HCT116 (cell line): ENCODE data around the gene USP7. TPM values are rescaled to one million over a fixed set of nuclear protein-coding genes. Genes with fewer than 3 reads are reported as not detected.

Experiments used
- ATAC-seq: fragments of 200-7000 bp; cut with Tn5 transposase; 2 replicates; pipeline ENCODE4 v1.9.1; 2020; ENCODE audit warnings: mild to moderate bottlenecking, moderate library complexity
- BruUV-seq: library from RNA; stranded (reverse); fragments of 400-500 nt; replicated peaks from 2 replicates; lab custom pipeline; 2021; lab: Mats Ljungman, UMichigan
- CTCF ChIA-PET: fragments of 300-600 bp; sonication (Branson Sonifier 250); formaldehyde crosslinking; loops from one replicate; lab custom pipeline; 2021; ENCODE audit warnings: antibody characterized with exemption; lab: Charles Lee
- POLR2A ChIA-PET: fragments of 300-600, 350-600 bp; sonication (Branson Sonifier 250); formaldehyde crosslinking; loops from one replicate; lab custom pipeline; 2021; ENCODE audit warnings: antibody characterized with exemption; lab: Charles Lee
- RAD21 ChIA-PET, 2 experiments: fragments of 300-600 bp; sonication (Branson Sonifier 250); formaldehyde crosslinking; loops; one replicate each; lab custom pipeline; 2023; ENCODE audit warnings: low total read pairs in 2 of 2; ENCODE audit not compliant: uncharacterized antibody in 2 of 2, unreplicated experiment in 2 of 2, low non-redundant PET in 1 of 2; lab: Charles Lee
- DNase-seq: peaks from one replicate; pipeline ENCODE4 v3.0.0-alpha.2; 2010; ENCODE audit warnings: low read depth, low spot score
- H2AFZ ChIP-seq: fragments of 200-600 bp; shearing (Covaris generic), sonication (generic); 2 replicates; pipeline ENCODE4 v1.6.1; 2017; ENCODE audit warnings: low read depth, mixed run types, mixed read lengths, antibody characterized with exemption, low read length; ENCODE audit not compliant: poor library complexity, severe bottlenecking
- H3K27ac ChIP-seq: 2 replicates; pipeline ENCODE4 v1.5.1; 2012; ENCODE audit warnings: low read depth, low read length
- H3K27me3 ChIP-seq: fragments of 200-600 bp; sonication (generic); 2 replicates; pipeline ENCODE4 v1.6.1; 2016; ENCODE audit warnings: mixed run types, low read length, mixed read lengths; ENCODE audit not compliant: insufficient read depth
- H3K36me3 ChIP-seq, 2 experiments: fragments of 200-500 bp in 1 of 2; fragments of 200-600 bp in 1 of 2; sonication (Bioruptor generic) in 1 of 2; sonication (generic) in 1 of 2; 2 replicates each; pipeline versions ENCODE4 v1.5.1 to v1.6.1; 2014 to 2016; ENCODE audit warnings: low read length in 2 of 2, inconsistent platforms in 1 of 2, mixed read lengths in 1 of 2, mixed run types in 1 of 2; ENCODE audit not compliant: insufficient read depth in 2 of 2, control insufficient read depth in 1 of 2
- H3K4me1 ChIP-seq, 2 experiments: fragments of 200-600 bp in 1 of 2; sonication (generic) in 1 of 2; 2 replicates each; pipeline versions ENCODE4 v1.5.1 to v1.6.1; 2012 to 2017; ENCODE audit warnings: low read length in 2 of 2, inconsistent platforms in 1 of 2, mild to moderate bottlenecking in 1 of 2, mixed read lengths in 1 of 2, mixed run types in 1 of 2, moderate library complexity in 1 of 2; ENCODE audit not compliant: insufficient read depth in 2 of 2, control insufficient read depth in 1 of 2
- H3K4me2 ChIP-seq: fragments of 200-600 bp; sonication (generic); 2 replicates; pipeline ENCODE4 v1.6.1; 2017; ENCODE audit warnings: mixed run types, low read length, mixed read lengths
- H3K4me3 ChIP-seq, 2 experiments: fragments of 200-600 bp in 1 of 2; sonication (generic) in 1 of 2; replicated peaks in 1 of 2; 2 replicates each; pipeline ENCODE4 v1.5.1; 2011 to 2016; ENCODE audit warnings: low read length in 2 of 2, control low read depth in 1 of 2, low read depth in 1 of 2, mild to moderate bottlenecking in 1 of 2, mixed read lengths in 1 of 2, mixed run types in 1 of 2
- H3K79me2 ChIP-seq: fragments of 200-600 bp; sonication (generic); 2 replicates; pipeline ENCODE4 v1.6.1; 2017; ENCODE audit warnings: mild to moderate bottlenecking, mixed run types, low read length, moderate library complexity, mixed read lengths; ENCODE audit not compliant: insufficient read depth
- H3K9ac ChIP-seq: fragments of 200-600 bp; sonication (generic); 2 replicates; pipeline ENCODE4 v1.6.1; 2016; ENCODE audit warnings: low read length, mixed read lengths
- H3K9me2 ChIP-seq: fragments of 200-600 bp; sonication (generic), shearing (Covaris generic); 2 replicates; pipeline ENCODE4 v1.6.1; 2017; ENCODE audit warnings: mixed run types, mild to moderate bottlenecking, moderate library complexity; ENCODE audit not compliant: insufficient read depth
- H3K9me3 ChIP-seq, 2 experiments: fragments of 200-500 bp in 1 of 2; fragments of 200-600 bp in 1 of 2; sonication (Bioruptor generic) in 1 of 2; sonication (generic) in 1 of 2; 2 replicates each; pipeline ENCODE4 v1.6.1; 2014 to 2017; ENCODE audit warnings: low read length in 2 of 2, mixed read lengths in 2 of 2, inconsistent platforms in 1 of 2, low read depth in 1 of 2, mild to moderate bottlenecking in 1 of 2, mixed run types in 1 of 2, moderate library complexity in 1 of 2; ENCODE audit not compliant: control insufficient read depth in 1 of 2, insufficient read depth in 1 of 2
- H4K20me1 ChIP-seq: fragments of 200-600 bp; sonication (generic), shearing (Covaris generic); 2 replicates; pipeline ENCODE4 v1.6.1; 2017; ENCODE audit warnings: mixed run types, mild to moderate bottlenecking, moderate library complexity; ENCODE audit not compliant: insufficient read depth
- ATF3 ChIP-seq: IDR thresholded peaks from 2 replicates; pipeline ENCODE4 v1.6.1; 2012
- CEBPB ChIP-seq: IDR thresholded peaks from 2 replicates; pipeline ENCODE4 v1.6.1; 2012; ENCODE audit warnings: low read depth
- CTCF ChIP-seq, 3 experiments: fragments of 200-600 bp in 1 of 3; sonication (generic) in 1 of 3; IDR thresholded peaks in 2 of 3; conservative IDR thresholded peaks in 1 of 3; 2 replicates each; pipeline ENCODE4 v1.5.1; 2012 to 2017; ENCODE audit warnings: low read depth in 2 of 3, low read length in 2 of 3, antibody characterized with exemption in 1 of 3, borderline replicate concordance in 1 of 3, control low read depth in 1 of 3, mild to moderate bottlenecking in 1 of 3, mixed read lengths in 1 of 3, mixed run types in 1 of 3, moderate library complexity in 1 of 3; ENCODE audit not compliant: insufficient read depth in 1 of 3
- EGR1 ChIP-seq: IDR thresholded peaks from 2 replicates; pipeline ENCODE4 v1.6.1; 2012; ENCODE audit warnings: low read depth
- EZH2phosphoT487 ChIP-seq: fragments of 200-600 bp; IDR thresholded peaks from 2 replicates; pipeline ENCODE4 v1.6.1; 2018; ENCODE audit warnings: antibody characterized with exemption, borderline replicate concordance
- FOSL1 ChIP-seq: IDR thresholded peaks from 2 replicates; pipeline ENCODE4 v1.6.1; 2012; ENCODE audit warnings: low read depth
- MAX ChIP-seq: IDR thresholded peaks from 2 replicates; pipeline ENCODE4 v1.6.1; 2012
- POLR2A ChIP-seq: IDR thresholded peaks from 2 replicates; pipeline ENCODE4 v1.7.0; 2011; ENCODE audit warnings: borderline replicate concordance; ENCODE audit not compliant: insufficient read depth, insufficient read length; ENCODE audit errors: extremely low read depth
- RAD21 ChIP-seq: IDR thresholded peaks from 2 replicates; pipeline ENCODE4 v1.6.1; 2012; ENCODE audit warnings: low read depth, mild to moderate bottlenecking
- YY1 ChIP-seq: IDR thresholded peaks from 2 replicates; pipeline ENCODE4 v1.6.1; 2011; ENCODE audit warnings: low read length, low read depth, moderate library complexity, mild to moderate bottlenecking; ENCODE audit not compliant: insufficient replicate concordance; ENCODE audit errors: extremely low read depth
- ZBTB33 ChIP-seq: IDR thresholded peaks from 2 replicates; pipeline ENCODE4 v1.6.1; 2011; ENCODE audit warnings: mild to moderate bottlenecking, low read length, moderate library complexity; ENCODE audit not compliant: insufficient replicate concordance; ENCODE audit errors: extremely low read depth
- ZFX ChIP-seq: fragments of 450-650 bp; IDR thresholded peaks from 2 replicates; pipeline ENCODE4 v1.6.1; 2017
- ZNF274 ChIP-seq: fragments of 200-500 bp; sonication (Bioruptor generic); IDR thresholded peaks from 2 replicates; pipeline ENCODE4 v1.6.1; 2014; ENCODE audit warnings: mild to moderate bottlenecking, low read depth, low read length, inconsistent platforms
- intact Hi-C: fragments of 100-400 bp; cut with micrococcal nuclease; formaldehyde crosslinking; loops from 2 replicates; pipeline ENCODE4 v1.10.0; 2022
- total RNA-seq: library from RNA; stranded (reverse); gene quantifications from one replicate; pipeline ENCODE4 v1.2.1, GENCODE V29; 2021; ENCODE audit not compliant: unreplicated experiment

Gene USP7
- total RNA-seq, 1 experiment from 2014 or later = 154 TPM

GRCh38 chr16:8905168-8905762 is 58.4 kb downstream of the USP7 start (continued):
- TF ChIP-seq ZBTB33 (no peak), POLR2A (no peak), MAX (no peak), ZFX (no peak), CEBPB (no peak), YY1 (no peak), FOSL1 (no peak), CTCF (IDR thresholded peaks at IDR 0.05 in 2 of 3, conservative IDR thresholded peaks at IDR 0.05 in 1 of 3; ENCODE audit: borderline replicate concordance in 1 of 3, insufficient read depth in 1 of 3, low read depth in 2 of 3, low read length in 2 of 3) (peak; percentile 51 to 56 (median 52))

GRCh38 chr16:8904018-8904430 is 59.7 kb downstream of the USP7 start:
- DNase-seq = no peak
- H3K79me2 ChIP-seq = peaks cover 20% of the 10 kb centered on the region
- no peak overlapping the region for H3K9ac ChIP-seq
- no peak overlapping the region for H3K4me3 ChIP-seq
- RAD21 ChIA-PET = interaction anchor here in 1 of 2 experiments (0.7 kb wide), 1 partner anchor 105 kb away, joined by 4 read pairs; no protein-coding TSS in a partner anchor
- POLR2A ChIA-PET = no interaction called here
- intact Hi-C loops = loop anchor here (2.0 to 10.0 kb wide), 2 partner anchors 105 to 131 kb away; no protein-coding TSS in a partner anchor
- H3K4me2 ChIP-seq = no peak overlapping the region
- H3K4me1 ChIP-seq = no peaks in the 10 kb centered on the region
- no peak overlapping the region for H2AFZ ChIP-seq
- no peaks in the 10 kb centered on the region for H3K27me3 ChIP-seq
- TF ChIP-seq FOSL1 (no peak), CEBPB (no peak), ATF3 (no peak), ZNF274 (no peak), EZH2phosphoT487 (no peak), EGR1 (no peak), POLR2A (no peak), RAD21 (no peak)
- peaks cover 8% of the 10 kb centered on the region; the same call in 1 of the 2 replicates for H4K20me1 ChIP-seq
- no peak overlapping the region for H3K27ac ChIP-seq
- no peaks in the 10 kb centered on the region for H3K9me2 ChIP-seq
- peaks cover 60 to 66% of the 10 kb centered on the region in 2 experiments for H3K36me3 ChIP-seq
- ATAC-seq = no peak
- CTCF ChIA-PET = interaction anchor here (1.0 kb wide), 1 partner anchor 105 kb away, joined by 3 read pairs; no protein-coding TSS in a partner anchor
- H3K9me3 ChIP-seq = no peaks in the 10 kb centered on the region
- BruUV-seq = no TSS peak
